GM18508 (cell line): ENCODE data around the gene ACOT2.
"Not testable (repeated sequence)": the region's sequence is repeated elsewhere in the genome, so short reads cannot be mapped to it uniquely, and the experiment has no call there.

Source experiments
- ATAC-seq: cut with Tn5 transposase; IDR thresholded peaks from one replicate; pipeline ENCODE4 v1.9.1; 2021; ENCODE audit warnings: moderate number of reproducible peaks; ENCODE audit not compliant: insufficient read depth, unreplicated experiment

ACOT2 gene

GRCh38 chr14:73567358-73567757 lies 1.7 kb upstream of the ACOT2 start:
- ATAC-seq: no peak

GRCh38 chr14:73567951-73568885 lies 795 bp upstream of the ACOT2 start:
- ATAC-seq: no peak

- ATAC-seq: not testable (repeated sequence)
Measured at GRCh38 chr14:73568886-73569184, 178 bp upstream of the ACOT2 start.

- ATAC-seq: not testable (repeated sequence)
Measured at GRCh38 chr14:73570913-73571312, 1.9 kb downstream of the ACOT2 start.

- not testable (repeated sequence) for ATAC-seq
Measured at GRCh38 chr14:73573034-73573433, 4.0 kb downstream of the ACOT2 start.

GRCh38 chr14:73573740-73574139 lies 4.7 kb downstream of the ACOT2 start:
- not testable (repeated sequence) for ATAC-seq

- not testable (repeated sequence) for ATAC-seq
Measured at GRCh38 chr14:73574251-73574650, 5.2 kb downstream of the ACOT2 start.

- no peak for ATAC-seq
Measured at GRCh38 chr14:73576391-73576790, 7.4 kb downstream of the ACOT2 start.

GRCh38 chr14:73577214-73577613 lies 8.2 kb downstream of the ACOT2 start:
- not testable (repeated sequence) for ATAC-seq

GRCh38 chr14:73582102-73582979 lies 13.3 kb downstream of the ACOT2 start:
- ATAC-seq: not testable (repeated sequence)

- no peak for ATAC-seq
Measured at GRCh38 chr14:73588695-73589094, 19.7 kb downstream of the ACOT2 start.

- no peak for ATAC-seq
Measured at GRCh38 chr14:73589116-73589515, 20.1 kb downstream of the ACOT2 start.

- not testable (repeated sequence) for ATAC-seq
Measured at GRCh38 chr14:73590673-73591004, 21.6 kb downstream of the ACOT2 start.

GRCh38 chr14:73591690-73592449 lies 22.9 kb downstream of the ACOT2 start, which contains the start of gene ACOT4:
ACOT4 (plus strand) TSS chr14:73591873; CDS start chr14:73591960, 87 bp downstream.
- ATAC-seq: no peak

GRCh38 chr14:73594491-73594890 lies 25.5 kb downstream of the ACOT2 start:
- ATAC-seq: no peak

- ATAC-seq: no peak
Measured at GRCh38 chr14:73599499-73599898, 30.5 kb downstream of the ACOT2 start.

- no peak for ATAC-seq
Measured at GRCh38 chr14:73602994-73603393, 34.0 kb downstream of the ACOT2 start.

GRCh38 chr14:73606271-73606670 lies 37.3 kb downstream of the ACOT2 start:
- ATAC-seq: no peak

GRCh38 chr14:73607241-73607640 lies 38.2 kb downstream of the ACOT2 start:
- ATAC-seq: no peak

- ATAC-seq: no peak
Measured at GRCh38 chr14:73610687-73611086, 41.7 kb downstream of the ACOT2 start.
